GM21515 (cell line): ENCODE data around the gene PTPN7.
"Not testable (repeated sequence)": the region's sequence is repeated elsewhere in the genome, so short reads cannot be mapped to it uniquely, and the experiment has no call there.

Experiments used
- ATAC-seq: cut with Tn5 transposase; IDR thresholded peaks from one replicate; pipeline ENCODE4 v1.9.1; 2021; ENCODE audit not compliant: unreplicated experiment

PTPN7 gene

DNA sequence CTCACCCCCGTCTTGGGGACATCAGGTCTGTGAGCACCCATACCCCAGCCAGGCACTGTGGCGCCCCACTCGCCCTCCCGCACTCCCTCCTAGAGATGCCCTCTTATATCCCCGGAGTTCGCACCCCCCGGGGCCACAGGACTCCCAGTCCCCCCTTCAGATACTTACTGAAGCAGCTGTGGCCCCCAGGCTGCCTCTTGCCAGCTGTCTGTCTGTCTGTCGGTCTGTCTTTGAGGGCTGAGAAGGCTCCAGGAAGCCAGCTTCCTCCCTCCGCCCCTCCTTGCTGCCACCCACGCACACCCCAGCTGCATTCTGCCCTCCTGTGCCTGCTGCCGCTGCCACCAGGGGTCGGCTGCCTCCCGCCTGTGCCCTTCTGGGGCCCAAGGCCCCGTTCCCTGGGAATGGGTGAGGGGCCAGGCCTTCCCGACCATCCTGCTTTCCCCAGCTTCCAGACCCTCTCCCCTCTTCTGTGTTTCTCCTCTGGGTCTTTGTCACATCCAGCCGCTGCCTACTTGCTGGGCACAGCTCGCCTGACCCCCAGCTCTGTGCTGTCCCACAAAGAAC is at the start of gene PTPN7:
Gene PTPN7 (minus strand): TSS at position 226 of the 564 bp plus-strand sequence. CDS start 1,200 bp downstream, outside the sequence.
- ATAC-seq, result no peak

GRCh38 chr1:202208351-202208857 is 48.0 kb upstream of the PTPN7 start:
- no peak for ATAC-seq

DNA sequence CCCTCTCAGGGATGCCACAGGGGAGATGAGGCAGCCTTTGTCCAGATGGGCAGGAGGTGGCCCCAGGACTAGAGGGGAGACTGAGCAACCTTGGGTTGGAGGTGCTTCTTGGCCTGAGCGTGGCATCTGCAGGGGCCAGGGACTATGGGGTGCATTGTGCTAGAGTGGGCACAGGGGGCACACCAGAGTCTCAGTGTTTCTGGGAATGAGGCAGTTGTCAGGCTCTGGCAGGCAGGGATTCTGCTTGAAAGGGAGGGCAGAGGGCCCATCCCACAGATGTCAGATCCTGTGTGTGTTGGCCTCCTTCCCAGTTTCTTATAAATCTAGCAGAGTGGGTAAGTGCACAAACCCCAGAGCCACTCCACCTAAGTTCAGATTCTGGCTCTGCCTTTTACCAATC is 46.9 kb upstream of the PTPN7 start:
- ATAC-seq, result no peak

GRCh38 chr1:202205523-202206190 is 45.3 kb upstream of the PTPN7 start:
- no peak for ATAC-seq

GRCh38 chr1:202204065-202204464 is 43.7 kb upstream of the PTPN7 start:
- no peak for ATAC-seq

- ATAC-seq, result no peak
Measured at GRCh38 chr1:202203238-202204039, 43.0 kb upstream of the PTPN7 start.

DNA sequence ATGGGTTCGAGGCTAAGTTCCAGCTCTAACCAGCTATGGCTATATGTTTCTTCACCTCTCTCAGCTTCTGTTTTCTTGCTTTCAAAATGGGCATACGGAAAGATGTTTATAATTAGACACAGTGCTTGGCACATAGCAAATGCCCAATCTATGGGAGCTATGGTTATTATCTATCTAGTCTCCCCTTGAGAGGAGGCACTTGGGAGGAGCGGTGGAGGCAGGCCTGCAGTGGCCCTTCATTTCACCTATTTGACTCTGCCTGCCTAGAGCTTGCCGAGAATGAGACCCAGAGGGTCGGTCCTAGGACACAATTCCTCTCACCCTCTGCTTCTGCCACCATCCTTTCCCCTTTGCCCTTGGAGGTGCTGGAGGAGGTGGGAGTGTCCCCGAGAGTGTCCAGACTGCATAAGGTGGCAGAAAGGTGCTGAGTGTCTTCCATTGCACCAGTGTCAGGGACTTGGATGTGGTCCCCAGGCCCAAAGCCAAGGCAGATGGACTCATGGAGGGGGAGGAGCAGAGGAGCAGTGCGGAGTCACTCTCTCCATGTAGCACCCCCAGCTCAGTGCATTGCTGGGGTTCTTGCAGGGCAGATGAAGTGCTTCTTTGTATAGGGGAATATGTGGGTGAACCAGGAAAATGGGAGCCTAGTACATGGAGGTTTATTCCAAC is 42.2 kb upstream of the PTPN7 start:
- ATAC-seq, result no peak

- no peak for ATAC-seq
Measured at GRCh38 chr1:202201971-202202370, 41.6 kb upstream of the PTPN7 start.

GRCh38 chr1:202201266-202201665 is 40.9 kb upstream of the PTPN7 start:
- ATAC-seq, result no peak

GRCh38 chr1:202200669-202201068 is 40.3 kb upstream of the PTPN7 start:
- ATAC-seq, result no peak

GRCh38 chr1:202200112-202200548 is 39.7 kb upstream of the PTPN7 start:
- no peak for ATAC-seq

DNA sequence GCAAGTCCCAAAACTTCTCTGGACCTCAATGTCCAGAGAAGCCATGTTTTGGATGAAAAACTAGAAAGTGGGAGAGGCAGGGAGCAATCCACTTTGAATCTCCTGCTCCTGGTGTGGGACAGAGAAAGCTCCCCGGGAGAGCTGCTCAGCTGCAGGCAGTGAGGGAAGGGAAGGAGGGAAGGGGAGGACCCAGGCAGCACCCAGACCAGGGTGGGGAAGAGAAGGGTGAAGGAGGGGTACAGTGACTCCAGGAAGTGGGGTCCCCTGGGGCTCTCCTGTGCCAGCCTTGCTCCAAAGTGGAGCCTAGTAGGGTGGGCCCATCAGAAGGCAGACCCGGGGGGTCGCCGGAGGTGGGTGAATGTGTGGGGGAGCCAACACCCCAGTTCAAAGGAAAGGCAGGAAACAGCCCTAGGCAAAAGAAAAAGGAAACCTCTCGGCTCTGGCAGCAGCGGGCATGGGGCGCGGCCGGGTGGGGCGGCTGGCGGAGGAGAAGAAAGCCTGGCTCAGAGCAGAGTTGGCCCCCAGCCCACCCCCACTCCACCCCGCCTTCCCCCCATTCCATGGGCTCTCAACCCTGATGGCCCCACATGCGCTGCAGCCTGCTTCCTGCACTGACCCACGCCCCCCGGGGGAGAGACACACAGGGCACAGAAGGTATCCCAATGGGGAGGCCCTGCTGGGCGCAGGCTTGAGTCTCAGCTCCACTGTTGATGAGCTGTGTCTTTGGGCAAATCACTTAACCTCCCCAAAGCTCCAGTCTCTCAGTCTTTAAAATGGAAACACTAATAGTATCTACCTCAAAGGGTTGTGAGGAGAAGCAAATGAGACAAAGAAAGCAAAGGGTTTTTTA is 38.9 kb upstream of the PTPN7 start:
- ATAC-seq, result no peak

DNA sequence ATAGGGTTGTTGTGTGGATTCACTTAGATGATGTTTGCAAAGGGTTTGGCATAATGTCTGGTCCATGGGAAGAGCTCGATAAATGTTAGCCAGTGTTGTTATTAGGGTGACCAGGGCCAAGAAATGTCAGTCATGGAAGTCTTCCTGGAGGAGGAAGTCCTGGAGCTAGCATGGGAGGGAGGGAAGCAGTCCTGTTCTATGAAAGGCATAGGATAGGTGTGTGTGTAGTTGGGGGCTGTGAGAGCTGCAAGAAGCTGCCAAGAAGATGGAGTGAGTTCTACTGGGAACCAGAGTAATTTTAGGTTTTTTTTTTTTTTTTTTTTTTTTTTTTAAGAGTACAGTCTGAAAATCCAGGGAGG is 37.9 kb upstream of the PTPN7 start:
- no peak for ATAC-seq

DNA sequence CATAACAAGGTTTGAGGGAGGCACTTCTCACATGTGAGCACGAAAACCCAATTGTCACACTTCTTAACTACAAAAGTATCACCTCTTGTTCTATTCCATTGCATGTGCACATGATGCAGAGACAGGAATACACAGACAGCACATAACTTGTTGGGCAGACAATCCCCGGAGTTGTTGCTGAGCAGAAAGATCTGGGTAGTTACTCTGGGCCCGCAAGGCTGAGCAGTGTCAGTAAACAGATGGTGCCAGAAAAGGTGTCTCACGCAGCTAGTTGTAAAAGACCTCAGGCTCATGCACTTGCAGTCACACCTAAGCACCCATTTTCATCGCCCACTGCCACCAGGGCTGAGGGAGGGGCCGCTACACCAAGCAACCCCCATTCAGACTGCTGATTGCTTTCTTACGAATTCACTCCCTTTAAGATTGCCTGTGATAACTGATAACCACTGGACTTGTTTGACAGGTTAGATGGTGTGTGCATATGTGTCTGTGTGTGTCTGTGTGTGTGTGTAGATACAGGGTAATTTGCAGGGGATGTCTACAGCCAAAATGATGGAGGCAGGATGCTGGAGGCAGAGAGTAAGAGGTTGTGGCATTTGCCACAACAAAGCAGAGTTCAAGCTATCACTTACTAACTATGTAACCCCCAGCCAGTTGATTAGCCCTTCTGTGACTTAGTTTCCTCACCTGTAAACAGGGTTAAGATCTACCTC is 37.4 kb upstream of the PTPN7 start:
- no peak for ATAC-seq

DNA sequence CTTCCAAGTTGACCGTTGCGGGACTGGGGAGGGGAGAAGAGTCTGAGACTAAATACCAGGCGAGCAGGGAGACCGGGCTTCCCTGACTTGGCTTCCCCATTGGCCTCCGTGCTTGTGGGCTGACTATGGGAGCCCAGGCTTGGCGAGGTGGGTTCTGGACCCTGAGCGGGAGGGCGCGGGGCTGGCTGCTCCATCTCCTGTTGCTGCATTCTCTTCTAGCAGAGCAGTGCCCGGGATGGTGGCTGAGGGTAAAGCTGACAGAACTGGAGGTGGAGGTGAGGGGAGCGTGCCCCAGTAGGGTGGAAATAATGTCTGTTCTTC is 33.9 kb upstream of the PTPN7 start:
- ATAC-seq, result no peak

GRCh38 chr1:202193614-202194327 is 33.4 kb upstream of the PTPN7 start, which contains the start of gene LGR6:
LGR6 (plus strand) TSS chr1:202193799; CDS start chr1:202193990, 191 bp downstream.
- no peak for ATAC-seq

DNA sequence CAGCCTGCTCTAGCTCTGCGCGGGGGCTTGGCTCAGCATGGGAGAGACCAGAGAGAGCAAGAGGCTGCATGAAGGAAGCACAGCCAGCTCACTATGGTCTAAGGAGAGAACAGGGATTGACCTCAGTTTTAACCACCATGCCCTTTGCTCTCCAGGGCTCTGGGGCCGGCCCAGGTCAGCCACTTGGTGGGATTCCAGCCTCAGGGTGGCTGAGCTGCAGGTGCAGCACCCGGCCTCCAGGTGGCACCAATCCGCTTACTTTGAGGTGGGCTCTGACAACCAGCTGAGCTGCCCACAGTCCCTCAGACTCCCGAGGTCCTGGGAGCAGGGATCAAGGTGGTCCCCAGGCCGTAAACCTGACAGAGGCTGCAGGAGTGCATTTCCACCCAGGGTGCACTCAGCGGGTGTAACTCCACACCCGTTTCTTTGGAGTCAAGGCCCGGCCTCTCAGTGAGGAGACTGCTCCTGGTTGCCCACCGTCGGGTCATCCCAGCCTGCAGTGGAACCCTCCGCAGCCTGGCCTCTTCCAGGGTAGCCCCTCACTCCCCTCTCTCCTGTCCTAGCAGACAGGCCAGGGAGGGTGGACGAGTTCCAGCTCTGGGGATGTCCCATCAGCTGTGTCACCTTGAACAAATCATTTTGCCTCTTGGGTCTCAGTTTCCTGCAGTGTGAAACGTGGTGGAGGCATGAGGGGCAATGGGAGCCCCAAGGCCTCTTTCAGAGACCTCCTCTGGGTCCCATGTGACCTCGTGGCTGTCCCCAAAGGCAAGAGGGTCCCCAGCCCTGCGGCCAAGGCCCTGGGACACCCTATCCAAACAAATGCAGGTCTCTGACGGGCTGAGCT is 32.6 kb upstream of the PTPN7 start:
- ATAC-seq, result no peak

DNA sequence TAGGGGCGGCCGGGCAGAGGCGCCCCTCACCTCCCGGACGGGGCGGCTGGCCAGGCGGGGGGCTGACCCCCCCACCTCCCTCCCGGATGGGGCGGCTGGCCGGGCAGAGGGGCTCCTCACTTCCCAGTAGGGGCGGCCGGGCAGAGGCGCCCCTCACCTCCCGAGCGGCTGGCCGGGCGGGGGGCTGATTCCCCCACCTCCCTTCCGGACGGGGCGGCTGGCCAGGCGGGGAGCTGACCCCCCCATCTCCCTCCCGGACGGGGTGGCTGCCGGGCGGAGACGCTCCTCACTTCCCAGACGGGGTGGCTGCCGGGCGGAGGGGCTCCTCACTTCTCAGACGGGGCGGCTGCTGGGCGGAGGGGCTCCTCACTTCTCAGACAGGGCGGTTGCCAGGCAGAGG is 31.0 kb upstream of the PTPN7 start:
- not testable (repeated sequence) for ATAC-seq
